ENCODE results near the gene TMEM175.
"Not testable (repeated sequence)": the region's sequence is repeated elsewhere in the genome, so short reads cannot be mapped to it uniquely, and the experiment has no call there.

The TMEM175 gene

GRCh38 chr4:917466-917865, 14.8 kb upstream of the TMEM175 start:
- DNase-seq (ENCODE audit: low read depth), result no peak

- no peak for DNase-seq (ENCODE audit: low read depth)
These were observed 14.3 kb upstream of the TMEM175 start for GRCh38 chr4:917992-918391.

DNA sequence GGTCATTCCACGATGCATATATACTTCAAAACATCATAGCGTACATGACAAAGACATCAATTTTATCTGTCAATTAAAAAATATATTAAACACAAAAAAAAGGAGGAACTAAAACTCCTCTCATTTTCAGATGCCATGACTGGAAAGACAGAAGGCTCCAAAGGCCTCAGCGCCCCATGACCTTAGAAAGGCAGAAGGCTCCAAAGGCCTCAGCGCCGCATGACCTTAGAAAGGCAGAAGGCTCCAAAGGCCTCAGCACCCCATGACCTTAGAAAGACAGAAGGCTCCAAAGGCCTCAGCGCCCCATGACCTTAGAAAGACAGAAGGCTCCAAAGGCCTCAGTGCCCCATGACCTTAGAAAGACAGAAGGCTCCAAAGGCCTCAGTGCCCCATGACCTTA, 13.7 kb upstream of the TMEM175 start:
- not testable (repeated sequence) for DNase-seq (ENCODE audit: low read depth)

- DNase-seq (ENCODE audit: low read depth), result not testable (repeated sequence)
These were observed 13.1 kb upstream of the TMEM175 start for GRCh38 chr4:919004-919680.

- no peak for DNase-seq (ENCODE audit: low read depth)
These were observed 10.4 kb upstream of the TMEM175 start for GRCh38 chr4:921830-922331.

DNA sequence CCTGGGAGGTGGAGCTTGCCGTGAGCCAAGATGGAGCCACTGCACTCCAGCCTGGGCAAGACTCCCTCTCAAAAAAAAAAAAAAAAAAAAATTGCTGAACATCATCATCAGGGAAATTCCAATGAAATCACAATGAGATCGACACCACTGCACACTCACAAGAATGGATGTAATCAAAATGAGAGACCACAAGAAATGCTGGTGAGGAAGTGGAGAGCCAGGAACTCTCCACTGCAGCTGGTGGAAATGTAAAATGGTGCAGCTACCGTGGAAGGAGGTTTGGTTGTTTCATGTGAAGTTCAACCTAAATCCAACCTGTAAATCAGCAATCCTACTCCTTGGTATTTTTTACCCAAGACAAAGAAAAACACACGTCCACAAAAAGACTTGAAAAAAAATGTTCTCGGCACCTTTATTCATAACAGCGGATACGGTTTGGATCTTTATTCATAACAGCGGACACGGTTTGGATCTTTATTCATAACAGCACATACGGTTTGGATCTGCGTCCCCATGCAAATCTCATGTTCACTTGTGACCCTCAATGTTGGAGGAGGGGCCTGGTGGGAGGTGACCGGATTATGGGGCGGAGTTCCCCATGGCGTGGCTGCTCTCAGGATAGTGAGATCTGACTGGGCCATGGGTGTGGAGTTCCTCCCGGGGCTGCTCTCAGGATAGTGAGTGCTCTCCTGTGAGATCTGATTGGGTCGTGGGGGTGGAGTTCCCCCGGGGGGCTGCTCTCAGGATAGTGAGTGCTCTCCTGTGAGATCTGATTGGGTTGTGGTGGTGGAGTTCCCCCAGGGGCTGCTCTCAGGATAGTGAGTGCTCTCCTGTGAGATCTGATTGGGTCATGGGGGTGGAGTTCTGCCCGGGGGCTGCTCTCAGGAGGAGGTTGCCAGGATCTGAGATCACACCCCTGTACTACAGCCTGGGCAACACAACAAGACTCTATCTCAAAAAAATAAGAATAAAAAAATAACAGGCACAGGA, 7.9 kb upstream of the TMEM175 start:
- no peak for DNase-seq (ENCODE audit: low read depth)

GRCh38 chr4:925171-925570, 7.1 kb upstream of the TMEM175 start:
- DNase-seq (ENCODE audit: low read depth), result no peak

DNA sequence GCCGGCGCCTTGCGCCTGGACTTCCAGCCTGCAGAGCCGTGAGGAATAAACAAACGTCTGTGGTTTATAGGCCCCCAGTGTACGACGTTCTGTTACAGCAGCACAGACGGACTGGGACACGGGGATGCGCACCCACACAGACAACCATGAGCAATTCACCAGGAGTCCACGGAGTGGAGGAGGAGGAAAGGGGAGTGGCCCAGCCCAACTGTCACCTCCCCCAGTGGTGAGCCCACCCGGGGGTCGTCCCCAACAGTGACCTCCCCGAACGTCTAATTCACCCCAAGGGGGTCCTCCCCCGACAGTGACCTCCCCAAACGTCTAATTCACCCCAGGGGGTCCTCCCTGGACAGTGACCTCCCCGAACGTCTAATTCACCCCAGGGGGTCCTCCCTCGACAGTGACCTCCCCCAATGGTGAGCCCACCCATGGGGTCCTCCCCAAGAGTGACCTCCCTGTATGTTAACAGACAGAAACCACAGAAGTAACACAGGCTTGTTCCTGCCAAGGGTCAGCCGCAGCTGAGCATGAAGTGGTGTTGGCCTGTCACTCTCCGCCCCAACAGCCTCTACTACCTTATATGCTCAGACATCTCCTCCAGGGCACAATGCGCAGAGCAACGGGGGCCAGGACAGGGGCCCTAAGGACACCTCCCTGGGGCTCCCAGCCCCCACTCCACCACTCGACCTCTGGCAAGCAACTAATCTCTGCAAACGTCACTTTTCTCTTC, 6.3 kb upstream of the TMEM175 start:
- no peak for DNase-seq (ENCODE audit: low read depth)

GRCh38 chr4:926538-926937, 5.7 kb upstream of the TMEM175 start:
- DNase-seq (ENCODE audit: low read depth), result no peak

DNA sequence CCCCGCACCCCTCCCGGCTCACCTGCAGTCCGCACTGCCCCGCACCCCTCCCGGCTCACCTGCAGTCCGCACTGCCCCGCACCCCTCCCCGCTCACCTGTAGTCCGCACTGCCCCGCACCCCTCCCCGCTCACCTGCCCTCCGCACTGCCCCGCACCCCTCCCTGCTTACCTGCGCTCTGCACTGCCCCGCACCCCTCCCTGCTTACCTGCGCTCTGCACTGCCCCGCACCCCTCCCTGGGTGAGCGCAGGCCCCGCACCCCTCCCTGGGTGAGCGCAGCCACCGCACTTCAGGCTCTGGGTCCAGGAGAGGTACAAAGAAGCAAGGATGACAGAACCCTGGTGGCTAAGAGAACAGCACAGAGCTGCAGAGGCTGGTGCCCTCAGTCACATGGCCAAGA, 4.7 kb upstream of the TMEM175 start:
- DNase-seq (ENCODE audit: low read depth), result not testable (repeated sequence)

DNA sequence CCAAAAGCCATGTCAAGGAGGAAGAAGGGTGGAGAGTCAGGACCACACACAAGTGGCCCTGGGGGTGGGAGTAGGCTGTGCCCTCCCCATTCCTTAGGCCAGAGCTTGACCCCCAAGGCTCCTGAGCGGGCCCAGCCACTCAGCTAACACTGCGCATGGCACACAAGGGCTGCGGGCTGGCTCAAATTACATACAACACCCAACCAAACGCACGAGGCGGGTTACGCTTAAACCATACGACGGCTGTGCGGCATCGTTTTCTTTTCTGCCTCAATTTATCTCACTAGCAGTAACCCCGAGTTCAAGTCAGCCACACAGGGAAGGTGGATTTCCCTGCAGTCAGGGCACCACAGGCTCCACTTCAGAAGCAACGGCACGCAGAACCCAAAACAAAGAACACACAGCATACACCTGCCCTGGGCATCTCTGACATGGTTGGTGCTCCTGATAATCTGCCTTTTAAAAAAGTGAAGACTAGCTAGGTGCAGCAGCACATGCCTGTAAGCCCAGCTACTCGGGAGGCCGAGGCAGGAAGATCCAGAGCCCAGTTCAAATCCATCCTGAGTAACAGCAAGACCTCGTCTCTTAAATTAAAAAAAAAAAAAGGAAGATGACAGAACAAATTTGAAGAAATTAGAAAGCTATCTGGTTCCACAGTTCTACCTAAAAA, 3.0 kb upstream of the TMEM175 start:
- DNase-seq (ENCODE audit: low read depth), result no peak

- no peak for DNase-seq (ENCODE audit: low read depth)
These were observed 2.2 kb upstream of the TMEM175 start for GRCh38 chr4:930028-930551.

- DNase-seq (ENCODE audit: low read depth), result no peak
These were observed 1.4 kb upstream of the TMEM175 start for GRCh38 chr4:930827-931193.

DNA sequence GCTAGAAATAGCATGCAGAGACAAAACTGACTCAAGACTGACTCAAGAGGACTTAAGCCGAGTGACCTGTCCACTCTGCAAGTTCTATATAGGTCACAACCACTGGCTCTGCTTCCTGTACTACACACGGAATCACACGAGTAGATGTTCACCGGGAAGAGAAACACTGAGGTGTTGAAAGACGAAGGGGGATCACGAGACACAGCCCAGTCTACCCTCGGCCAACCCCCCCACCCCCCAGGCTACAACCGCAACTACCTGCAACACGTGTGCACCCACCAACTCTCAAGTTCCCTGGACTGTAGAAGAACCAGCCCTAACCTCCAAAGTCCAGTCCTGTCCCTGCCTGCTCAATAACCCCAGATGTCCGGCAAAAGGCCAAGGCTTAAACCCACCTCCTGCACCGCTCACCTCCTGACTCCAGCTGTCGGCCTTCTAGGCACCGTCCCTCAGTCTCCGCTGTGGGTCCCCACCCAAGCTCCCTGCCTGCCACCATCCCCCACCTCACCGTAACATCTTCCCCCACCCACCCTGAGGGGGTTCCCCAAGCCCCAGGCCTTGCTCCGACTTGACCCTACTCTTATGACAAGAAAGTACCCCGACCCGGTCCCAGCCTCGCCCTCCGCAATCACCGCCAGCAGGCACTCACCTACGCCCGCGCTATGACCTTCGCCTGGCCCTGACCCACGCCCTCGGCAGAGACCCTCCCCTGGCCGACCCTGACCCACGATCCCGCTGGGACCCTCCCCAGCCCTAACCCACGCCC, 883 bp upstream of the TMEM175 start:
- DNase-seq (ENCODE audit: low read depth), result no peak

- DNase-seq (ENCODE audit: low read depth), result no peak
These were observed 432 bp downstream of the TMEM175 start for GRCh38 chr4:932713-933070.

- DNase-seq (ENCODE audit: low read depth), result not testable (repeated sequence)
These were observed 7.2 kb downstream of the TMEM175 start for GRCh38 chr4:939508-939907.

DNA sequence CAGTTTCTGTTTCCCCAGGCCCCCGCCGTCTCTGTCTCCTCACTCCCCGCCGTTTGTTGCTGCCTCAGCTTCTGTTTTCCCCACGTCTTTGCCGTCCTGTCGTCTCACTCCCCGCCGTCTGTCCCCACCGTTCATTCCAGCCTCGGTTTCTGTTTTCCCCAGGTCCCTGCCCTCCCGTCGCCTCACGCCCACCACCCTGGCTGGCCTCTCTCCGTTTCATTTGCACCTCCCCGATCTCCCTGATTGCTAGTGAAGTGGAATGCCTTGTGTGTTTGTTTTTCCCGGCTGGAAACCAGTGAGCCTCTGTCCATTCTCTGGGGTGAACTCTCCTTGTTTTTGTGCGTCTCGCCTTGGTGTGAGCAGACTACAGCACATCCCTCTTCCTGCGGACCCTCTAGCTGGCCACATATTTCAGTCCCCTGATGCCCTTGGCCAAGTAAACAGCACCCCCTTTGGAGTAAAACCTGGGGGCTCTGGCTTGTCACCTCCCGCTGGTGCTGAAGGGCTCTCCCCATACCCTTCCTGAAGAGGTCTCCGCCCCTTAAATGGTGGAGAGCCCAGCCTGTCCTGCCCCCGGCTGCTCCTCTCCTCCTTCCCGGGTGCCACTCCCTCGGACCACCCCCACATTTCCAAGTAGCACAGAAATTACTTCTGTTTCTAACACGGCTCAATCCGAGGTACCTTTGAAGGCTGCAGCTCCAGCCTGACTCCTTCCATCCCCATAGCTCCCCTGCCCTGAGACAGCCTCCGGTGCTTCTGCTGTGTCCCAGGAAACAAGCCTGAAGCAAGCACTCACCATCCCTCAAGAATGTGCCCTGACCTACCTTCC, 13.2 kb downstream of the TMEM175 start:
- DNase-seq (ENCODE audit: low read depth), result no peak

GRCh38 chr4:946103-946450, 13.8 kb downstream of the TMEM175 start:
- no peak for DNase-seq (ENCODE audit: low read depth)

DNA sequence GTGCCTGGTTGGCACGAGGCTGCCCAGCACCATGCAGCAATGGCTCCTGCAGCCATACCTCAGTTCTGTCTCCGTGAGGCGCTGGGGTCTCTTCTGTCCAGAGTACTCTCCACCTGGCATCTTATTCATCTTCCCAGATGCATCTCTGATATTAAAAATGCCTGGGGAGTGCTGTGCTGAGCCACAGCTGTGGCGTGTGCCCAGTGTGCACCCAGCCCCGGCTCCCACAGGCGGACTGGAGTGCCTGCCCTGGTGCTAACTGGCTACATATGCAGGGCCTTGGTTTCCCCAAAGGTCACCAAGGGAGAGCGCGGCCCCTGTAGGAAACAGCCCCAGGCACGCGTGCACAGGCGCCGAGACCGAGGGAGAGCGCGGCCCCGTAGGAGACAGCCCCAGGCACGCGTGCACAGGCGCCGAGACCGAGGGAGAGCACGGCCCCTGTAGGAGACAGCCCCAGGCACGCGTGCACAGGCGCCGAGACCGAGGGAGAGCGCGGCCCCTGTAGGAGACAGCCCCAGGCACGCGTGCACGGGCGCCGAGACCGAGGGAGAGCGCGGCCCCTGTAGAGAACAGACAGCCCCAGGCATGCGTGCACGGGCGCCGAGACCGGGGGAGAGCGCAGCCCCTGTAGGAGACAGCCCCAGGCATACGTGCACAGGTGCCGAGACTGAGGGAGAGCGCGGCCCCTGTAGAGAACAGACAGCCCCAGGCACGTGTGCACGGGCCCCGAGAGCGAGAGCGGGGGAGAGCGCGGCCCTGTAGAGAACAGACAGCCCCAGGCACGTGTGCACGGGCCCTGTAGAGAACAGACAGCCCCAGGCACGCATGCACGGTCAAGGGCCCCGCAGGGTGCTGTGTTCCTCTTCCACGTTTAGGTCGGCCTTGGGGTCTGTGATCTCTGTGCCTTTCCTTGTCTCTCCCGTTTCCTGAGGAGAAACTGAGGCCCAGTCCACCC, 14.5 kb downstream of the TMEM175 start:
- DNase-seq (ENCODE audit: low read depth), result no peak
